GM12874 (cell line): ENCODE measurements around the gene ARHGAP26.

Experiments
- TF ChIP-seq, protein P1 (sequence below): IDR thresholded peaks from 2 replicates; pipeline ENCODE4 v1.5.1; 2011; ENCODE audit warnings: low read depth, mild to moderate bottlenecking, control low read depth, low read length, moderate library complexity; ENCODE audit not compliant: insufficient read depth

The ARHGAP26 gene

DNA sequence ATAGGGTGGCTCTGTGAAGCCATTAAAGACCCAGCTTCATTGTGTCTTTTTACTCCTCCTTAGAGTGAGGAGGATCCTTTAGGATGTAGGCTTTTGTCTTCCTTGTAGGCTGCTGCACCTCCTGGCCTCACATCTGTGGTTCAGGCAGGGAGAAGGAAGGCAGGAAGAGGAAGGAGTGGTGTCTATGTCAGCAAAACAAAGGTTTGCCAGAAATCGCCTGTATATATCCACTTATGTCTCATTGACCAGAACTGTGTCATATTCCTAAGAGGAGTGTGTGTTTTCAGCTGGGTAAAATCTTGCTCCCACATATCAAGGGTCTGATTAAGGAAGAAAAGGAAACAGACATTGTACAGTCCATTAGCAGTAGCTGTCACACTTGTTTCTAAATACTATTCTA lies 213.8 kb downstream of the ARHGAP26 start:
- TF ChIP-seq, protein P1, sequence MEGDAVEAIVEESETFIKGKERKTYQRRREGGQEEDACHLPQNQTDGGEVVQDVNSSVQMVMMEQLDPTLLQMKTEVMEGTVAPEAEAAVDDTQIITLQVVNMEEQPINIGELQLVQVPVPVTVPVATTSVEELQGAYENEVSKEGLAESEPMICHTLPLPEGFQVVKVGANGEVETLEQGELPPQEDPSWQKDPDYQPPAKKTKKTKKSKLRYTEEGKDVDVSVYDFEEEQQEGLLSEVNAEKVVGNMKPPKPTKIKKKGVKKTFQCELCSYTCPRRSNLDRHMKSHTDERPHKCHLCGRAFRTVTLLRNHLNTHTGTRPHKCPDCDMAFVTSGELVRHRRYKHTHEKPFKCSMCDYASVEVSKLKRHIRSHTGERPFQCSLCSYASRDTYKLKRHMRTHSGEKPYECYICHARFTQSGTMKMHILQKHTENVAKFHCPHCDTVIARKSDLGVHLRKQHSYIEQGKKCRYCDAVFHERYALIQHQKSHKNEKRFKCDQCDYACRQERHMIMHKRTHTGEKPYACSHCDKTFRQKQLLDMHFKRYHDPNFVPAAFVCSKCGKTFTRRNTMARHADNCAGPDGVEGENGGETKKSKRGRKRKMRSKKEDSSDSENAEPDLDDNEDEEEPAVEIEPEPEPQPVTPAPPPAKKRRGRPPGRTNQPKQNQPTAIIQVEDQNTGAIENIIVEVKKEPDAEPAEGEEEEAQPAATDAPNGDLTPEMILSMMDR = no peak

DNA sequence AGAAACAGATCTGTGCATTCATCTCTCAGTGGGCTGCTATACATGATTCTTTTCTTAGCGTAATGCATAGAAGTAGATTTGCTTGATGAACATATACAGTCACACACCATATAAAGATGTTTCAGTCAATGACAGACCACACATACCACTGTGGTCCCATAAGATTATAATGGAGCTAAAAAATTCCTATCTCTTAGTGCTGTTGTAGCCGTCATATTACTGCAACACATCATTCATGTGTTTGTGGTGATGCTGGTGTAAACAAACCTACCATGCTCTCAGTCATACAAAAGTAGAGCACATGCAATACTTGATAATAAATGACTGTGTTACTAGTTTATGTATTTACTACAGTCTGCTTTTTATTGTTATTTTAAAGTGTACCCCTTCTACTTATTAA lies 214.3 kb downstream of the ARHGAP26 start:
- TF ChIP-seq, protein P1 = no peak

DNA sequence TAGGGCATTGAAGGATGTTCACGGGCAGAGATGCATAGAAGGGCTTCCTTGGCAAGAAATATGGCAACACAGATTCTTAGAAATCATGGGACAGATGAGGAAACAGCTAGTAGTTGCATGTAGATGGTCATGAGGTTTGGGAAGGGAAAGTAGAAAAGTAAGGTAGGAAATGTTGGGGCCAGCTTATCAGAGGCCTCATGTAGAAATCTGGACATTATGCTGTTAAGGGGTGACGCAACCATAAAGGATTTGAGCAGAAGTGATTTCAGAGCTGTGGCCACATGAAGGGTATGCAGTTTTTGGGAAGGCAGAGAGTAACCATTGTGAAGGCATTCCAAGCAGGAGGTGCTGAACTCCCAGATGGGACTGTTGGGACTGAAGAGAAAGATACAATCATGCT lies 224.0 kb downstream of the ARHGAP26 start:
- TF ChIP-seq, protein P1 = no peak

DNA sequence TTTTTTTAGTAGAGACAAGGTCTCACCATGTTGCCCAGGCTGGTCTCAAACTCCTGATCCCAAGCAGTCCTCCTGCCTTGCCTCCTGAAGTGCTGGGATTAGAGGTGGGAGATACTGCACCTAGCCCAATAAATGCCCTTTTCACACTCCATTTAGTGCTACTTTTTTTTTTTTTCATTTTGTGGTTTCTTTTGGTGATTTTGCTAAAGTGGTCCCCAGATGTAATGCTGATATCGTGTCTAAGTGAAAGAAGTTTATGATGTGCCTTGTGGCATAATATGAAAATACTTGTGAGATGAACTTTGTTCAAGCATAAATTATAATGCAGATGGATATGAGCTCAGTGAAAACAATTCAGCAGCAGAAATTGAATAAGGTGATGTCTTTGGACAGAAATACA lies 227.4 kb downstream of the ARHGAP26 start:
- TF ChIP-seq, protein P1 = no peak

DNA sequence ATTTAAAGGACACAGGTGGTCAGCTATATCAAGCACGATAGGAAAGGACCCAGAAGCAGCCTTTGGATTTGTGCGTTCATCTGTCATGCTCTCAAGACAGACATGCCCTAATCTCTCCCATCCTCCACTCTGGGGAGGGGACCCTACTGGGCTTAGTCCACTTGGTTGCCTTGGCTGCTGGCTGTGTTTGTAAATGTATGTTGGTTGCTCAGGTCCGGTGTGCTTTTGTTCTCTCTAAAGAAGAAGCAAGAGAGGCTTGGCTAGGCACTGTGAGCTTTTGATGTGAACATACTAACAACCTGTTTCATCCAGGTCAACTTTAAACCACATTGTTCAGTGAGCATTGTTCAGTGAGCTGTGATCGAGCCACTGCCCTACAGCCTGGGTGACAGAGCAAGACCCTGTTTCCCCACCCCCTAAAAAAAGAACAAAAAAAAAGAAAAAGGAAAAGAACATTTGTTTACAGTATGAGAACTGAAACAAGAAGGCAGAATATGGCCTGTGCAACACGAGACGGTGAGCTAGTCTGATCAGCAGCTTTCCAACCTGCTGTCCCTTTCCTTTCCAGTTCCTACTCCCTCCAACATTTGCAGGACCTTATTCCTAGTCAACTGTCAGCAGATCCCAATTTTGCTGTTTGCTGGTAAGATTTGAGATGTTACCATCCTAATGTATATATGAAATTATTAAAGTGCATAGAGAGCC lies 228.3 kb downstream of the ARHGAP26 start:
- TF ChIP-seq, protein P1 = no peak

DNA sequence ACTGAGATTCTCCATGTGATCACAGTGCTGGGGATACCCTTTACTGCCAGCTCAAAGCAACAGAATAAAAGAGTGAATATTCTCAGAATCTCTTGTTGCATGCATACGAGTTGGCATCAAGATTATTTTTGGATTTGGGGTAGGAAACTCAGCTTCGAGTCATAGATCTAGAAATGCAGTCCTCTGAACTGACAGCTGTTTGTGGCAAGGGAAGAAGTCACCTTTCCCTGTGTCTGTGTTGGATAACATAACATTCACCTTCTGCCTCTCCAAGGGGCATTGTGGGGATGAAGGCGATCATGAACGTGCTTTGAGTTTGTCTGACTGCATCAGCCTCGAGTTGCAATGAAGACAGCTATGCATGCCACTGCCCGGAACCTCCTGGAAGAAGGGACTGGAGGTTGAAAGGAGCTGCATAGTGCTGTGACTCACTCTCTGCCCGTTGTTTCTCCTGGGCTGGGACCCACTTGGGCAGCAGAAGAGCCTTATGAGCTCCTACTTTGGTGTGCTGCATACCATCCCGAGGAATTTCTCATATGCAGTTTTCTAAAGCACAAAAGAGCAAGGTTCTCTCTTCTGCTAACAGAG lies 231.7 kb downstream of the ARHGAP26 start:
- TF ChIP-seq, protein P1 = no peak

DNA sequence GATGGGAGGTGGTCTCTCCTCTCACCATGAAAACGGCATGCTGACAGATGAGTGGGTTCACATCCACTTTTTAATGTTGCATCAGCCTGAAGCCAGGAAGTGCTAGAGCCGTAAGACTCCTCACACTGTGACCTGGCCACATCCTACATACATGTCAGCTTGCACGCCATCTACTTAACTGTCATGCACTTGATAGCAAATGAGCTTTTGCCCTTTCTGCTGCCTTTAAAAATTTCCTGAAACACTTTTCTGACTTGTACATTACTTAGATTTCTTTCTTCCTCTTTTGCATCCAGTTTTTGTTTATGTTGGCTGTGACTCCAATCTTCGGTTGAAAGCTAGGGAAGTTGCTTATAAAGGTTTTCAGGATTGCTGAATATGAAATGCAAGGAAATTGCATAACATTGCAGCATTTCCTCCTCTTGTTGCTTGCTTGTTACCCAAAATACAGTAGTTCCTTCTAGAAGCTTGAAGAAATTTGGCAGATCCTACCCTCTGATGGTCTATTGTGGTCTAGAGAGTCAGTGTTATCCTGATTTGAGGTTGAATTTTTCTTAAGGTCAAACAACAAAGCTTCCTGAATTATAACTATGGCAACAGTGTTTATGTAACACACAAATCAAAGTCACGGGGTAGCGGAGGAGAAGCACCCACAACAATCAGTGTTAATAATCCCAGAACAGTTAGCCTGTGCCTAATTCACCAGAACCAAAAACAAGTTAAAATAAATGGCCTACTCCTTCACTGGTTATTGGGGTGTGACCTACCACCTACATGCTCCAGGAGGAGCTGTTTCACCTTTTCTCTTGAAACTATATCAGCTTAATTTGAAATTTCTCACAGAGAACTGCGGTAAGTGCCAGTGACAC lies 232.5 kb downstream of the ARHGAP26 start:
- TF ChIP-seq, protein P1 = peak; percentile 71
